MCF 10A (cell line): Measurements from ENCODE around the gene BSG. TPM values are rescaled to one million over a fixed set of nuclear protein-coding genes. Genes with fewer than 3 reads are reported as not detected.

ENCODE experiments used
- BruUV-seq: library from RNA; stranded (reverse); fragments of 400-500 nt; replicated peaks from 2 replicates; lab custom pipeline; 2021; lab: Mats Ljungman, UMichigan
- CTCF ChIA-PET: fragments of 300-600 bp; sonication (Branson Sonifier 250); formaldehyde crosslinking; extraction: SDS; loops from one replicate; lab custom pipeline; 2021; ENCODE audit warnings: antibody characterized with exemption, inconsistent platforms; lab: Yijun Ruan, JAX
- POLR2A ChIA-PET: fragments of 300-600, 350-650 bp; sonication (Branson Sonifier 250); formaldehyde crosslinking; extraction: SDS; loops from one replicate; lab custom pipeline; 2020; ENCODE audit warnings: antibody characterized with exemption, inconsistent platforms; lab: Yijun Ruan, JAX
- DNase-seq: peaks from one replicate; pipeline ENCODE4 v3.0.0-alpha.2; 2018; ENCODE audit not compliant: unreplicated experiment
- H3K27ac Mint-ChIP-seq: one replicate; pipeline ENCODE4 v1.8.0; 2022; ENCODE audit warnings: mild to moderate bottlenecking, low read depth, mixed read lengths; ENCODE audit not compliant: unreplicated experiment
- H3K27me3 Mint-ChIP-seq: one replicate; pipeline ENCODE4 v1.8.0; 2022; ENCODE audit warnings: mixed read lengths; ENCODE audit not compliant: insufficient read depth, unreplicated experiment
- H3K36me3 Mint-ChIP-seq: one replicate; pipeline ENCODE4 v1.8.0; 2022; ENCODE audit warnings: mild to moderate bottlenecking, moderate library complexity, mixed read lengths; ENCODE audit not compliant: insufficient read depth, unreplicated experiment
- H3K4me1 Mint-ChIP-seq: one replicate; pipeline ENCODE4 v1.8.0; 2022; ENCODE audit warnings: mixed read lengths; ENCODE audit not compliant: insufficient read depth, unreplicated experiment
- H3K4me3 Mint-ChIP-seq: one replicate; pipeline ENCODE4 v1.8.0; 2022; ENCODE audit warnings: mild to moderate bottlenecking, moderate library complexity, mixed read lengths; ENCODE audit not compliant: unreplicated experiment
- H3K9me3 Mint-ChIP-seq: one replicate; pipeline ENCODE4 v1.8.0; 2022; ENCODE audit warnings: mixed read lengths; ENCODE audit not compliant: unreplicated experiment
- CTCF ChIP-seq: fragments of 200-600 bp; IDR thresholded peaks from one replicate; pipeline ENCODE4 v1.8.0; 2022; ENCODE audit warnings: antibody characterized with exemption, mild to moderate bottlenecking; ENCODE audit not compliant: unreplicated experiment
- intact Hi-C: fragments of 100-400 bp; cut with micrococcal nuclease; formaldehyde crosslinking; loops from 2 replicates; pipeline ENCODE4 v1.14.1; 2022
- total RNA-seq: library from RNA; stranded (reverse); gene quantifications from 2 replicates; pipeline ENCODE4 v1.2.3, GENCODE V29; 2022

Gene BSG
- total RNA-seq, 1 experiment from 2014 or later = 557 TPM

DNA sequence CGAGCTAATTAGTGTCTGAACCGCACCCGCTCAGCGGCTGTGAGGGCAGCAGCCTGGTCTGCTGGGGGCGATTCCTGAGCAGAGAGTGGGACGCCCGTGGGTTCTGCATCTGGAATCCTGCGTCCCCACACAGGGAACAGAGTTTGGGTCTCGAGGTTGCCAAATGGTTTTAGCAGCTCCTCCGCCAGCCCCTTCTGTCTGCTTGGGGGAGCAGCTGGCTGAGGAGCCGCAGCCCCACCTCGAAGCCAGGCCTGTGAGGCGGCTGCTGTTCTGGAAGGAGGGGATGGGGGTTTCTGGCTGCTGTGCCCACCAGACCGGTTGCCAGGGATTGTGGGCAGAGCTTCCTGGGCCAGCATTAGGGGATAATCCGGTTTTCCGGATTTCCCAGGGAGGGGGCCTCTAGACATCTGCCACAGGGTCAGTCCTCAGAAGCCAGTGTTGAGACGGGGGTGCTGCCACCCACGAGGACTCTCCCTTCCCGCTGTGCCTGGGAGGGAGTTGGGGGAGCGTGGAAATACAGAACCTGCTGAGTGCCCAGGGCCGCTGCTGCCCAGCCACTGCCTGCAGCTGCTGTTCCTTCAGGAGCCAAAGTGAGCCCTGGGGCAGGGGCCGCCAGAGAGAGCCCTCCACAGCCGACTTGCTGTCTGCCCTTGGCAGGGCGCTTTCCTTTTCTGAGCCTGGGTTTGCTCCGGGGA, 38.9 kb upstream of the BSG start:
- peak overlapping the region; percentile 91 for H3K27ac Mint-ChIP-seq
- CTCF ChIA-PET = interaction anchor here (0.6 to 2.3 kb wide), 8 partner anchors 8 to 194 kb away, joined by 3 to 9 read pairs (median 3); no protein-coding TSS in a partner anchor
- no peak for TF ChIP-seq CTCF
- intact Hi-C loops = loop anchor here (2.0 kb wide), 3 partner anchors 39 to 127 kb away; partner anchors contain the start of genes BSG and POLRMT
- H3K4me3 Mint-ChIP-seq = peak overlapping the region; percentile 74
- POLR2A ChIA-PET = interaction anchor here (0.7 to 6.5 kb wide), 7 partner anchors 9 to 144 kb away, joined by 3 to 110 read pairs (median 9); partner anchors contain the start of genes BSG and TPGS1
- H3K27me3 Mint-ChIP-seq = no peaks in the 10 kb centered on the region
- peaks cover 4% of the 10 kb centered on the region for H3K4me1 Mint-ChIP-seq
- BruUV-seq = no TSS peak
- H3K9me3 Mint-ChIP-seq = no peaks in the 10 kb centered on the region
- no peak for DNase-seq
- peaks cover 15% of the 10 kb centered on the region for H3K36me3 Mint-ChIP-seq

- Mint-ChIP-seq H3K4me3 (peak overlapping the region; percentile 74), H3K4me1 (peaks cover 4% of the 10 kb centered on the region), H3K9me3 (no peaks in the 10 kb centered on the region), H3K36me3 (peaks cover 17% of the 10 kb centered on the region), H3K27me3 (no peaks in the 10 kb centered on the region), H3K27ac (peak overlapping the region; percentile 91)
- no peak for DNase-seq
- ChIA-PET CTCF (interaction anchor here (0.7 to 2.0 kb wide), 3 partner anchors 22 to 119 kb away, joined by 3 to 4 read pairs (median 3); no protein-coding TSS in a partner anchor), POLR2A (interaction anchor here (0.7 to 6.5 kb wide), 2 partner anchors 41 to 60 kb away, joined by 3 to 110 read pairs; partner anchors contain the start of gene BSG)
- intact Hi-C loops = no loop called here
- BruUV-seq = no TSS peak
- no peak for TF ChIP-seq CTCF
Observed at GRCh38 chr19:534088-534487, 38.3 kb upstream of the BSG start.

- H3K27ac Mint-ChIP-seq = peak overlapping the region; percentile 46
- H3K36me3 Mint-ChIP-seq = peaks cover 17% of the 10 kb centered on the region
- no peaks in the 10 kb centered on the region for H3K27me3 Mint-ChIP-seq
- POLR2A ChIA-PET = interaction anchor here (0.5 to 1.5 kb wide), 3 partner anchors 37 to 977 kb away, joined by 3 to 5 read pairs (median 4); partner anchors contain the start of gene BSG
- BruUV-seq = no TSS peak
- peaks cover 4% of the 10 kb centered on the region for H3K4me1 Mint-ChIP-seq
- H3K4me3 Mint-ChIP-seq = peak overlapping the region; percentile 61
- DNase-seq = peak; percentile 60
- CTCF ChIA-PET = interaction anchor here (0.6 to 0.7 kb wide), 2 partner anchors 31 to 49 kb away, joined by 3 read pairs; no protein-coding TSS in a partner anchor
- H3K9me3 Mint-ChIP-seq = no peaks in the 10 kb centered on the region
- intact Hi-C loops = no loop called here
- TF ChIP-seq CTCF = no peak
Observed at GRCh38 chr19:535017-535835, 37.2 kb upstream of the BSG start.
